Esophagus mucosa (tissue), 1 donor: ENCODE results near the gene CD81. TPM values are rescaled to one million over a fixed set of nuclear protein-coding genes. Genes with fewer than 3 reads are reported as not detected.

Experiments
- ATAC-seq: fragments of 200-7000 bp; cut with Tn5 transposase; one replicate; pipeline ENCODE4 v1.9.1; 2020
- total RNA-seq: library from RNA; stranded (reverse); gene quantifications from one replicate; pipeline ENCODE4 v1.2.4, GENCODE V29; 2023
- donor health status: DM: yes; HTN: yes; CAD: no.

The CD81 gene
- total RNA-seq, 1 donor from 2014 or later = 150 TPM

GRCh38 chr11:2391181-2391975, 14.3 kb downstream of the CD81 start:
- no peak for ATAC-seq

- no peak for ATAC-seq
Measured at GRCh38 chr11:2392241-2392959, 15.3 kb downstream of the CD81 start.

GRCh38 chr11:2393111-2393868, 16.2 kb downstream of the CD81 start:
- ATAC-seq = no peak

- ATAC-seq = no peak
Measured at GRCh38 chr11:2393941-2394817, 17.1 kb downstream of the CD81 start.

GRCh38 chr11:2394818-2395105, 17.7 kb downstream of the CD81 start:
- ATAC-seq = no peak

- no peak for ATAC-seq
Measured at GRCh38 chr11:2395211-2395730, 18.2 kb downstream of the CD81 start.

- ATAC-seq = no peak
Measured at GRCh38 chr11:2395856-2396255, 18.7 kb downstream of the CD81 start.

GRCh38 chr11:2396471-2396870, 19.4 kb downstream of the CD81 start:
- ATAC-seq = no peak

- ATAC-seq = no peak
Measured at GRCh38 chr11:2397005-2397404, 19.9 kb downstream of the CD81 start.

- ATAC-seq = no peak
Measured at GRCh38 chr11:2398664-2399355, 21.7 kb downstream of the CD81 start.

GRCh38 chr11:2399488-2400068, 22.5 kb downstream of the CD81 start:
- no peak for ATAC-seq

GRCh38 chr11:2400069-2400761, 23.1 kb downstream of the CD81 start, which contains the start of gene TSSC4:
Gene TSSC4, plus strand, starts transcription at chr11:2400750. Its CDS starts 1,884 bp downstream, at chr11:2402634.
- ATAC-seq = peak; percentile 90

- ATAC-seq = no peak
Measured at GRCh38 chr11:2400762-2401435, 23.8 kb downstream of the CD81 start.

GRCh38 chr11:2401436-2401984, 24.4 kb downstream of the CD81 start:
- peak; percentile 5 for ATAC-seq

- ATAC-seq = no peak
Measured at GRCh38 chr11:2402106-2402505, 25.0 kb downstream of the CD81 start.

- no peak for ATAC-seq
Measured at GRCh38 chr11:2402890-2403645, 26.0 kb downstream of the CD81 start.

GRCh38 chr11:2404735-2405196, 27.7 kb downstream of the CD81 start:
- no peak for ATAC-seq

- ATAC-seq = no peak
Measured at GRCh38 chr11:2406451-2406850, 29.3 kb downstream of the CD81 start.
